UCSD-AML1 (cell line): ENCODE measurements around the gene LOXHD1.

Source experiments
- DNase-seq: peaks from one replicate; lab custom pipeline; 2025; ENCODE audit not compliant: unreplicated experiment; lab: John Stamatoyannopoulos, UW

LOXHD1 gene

DNA sequence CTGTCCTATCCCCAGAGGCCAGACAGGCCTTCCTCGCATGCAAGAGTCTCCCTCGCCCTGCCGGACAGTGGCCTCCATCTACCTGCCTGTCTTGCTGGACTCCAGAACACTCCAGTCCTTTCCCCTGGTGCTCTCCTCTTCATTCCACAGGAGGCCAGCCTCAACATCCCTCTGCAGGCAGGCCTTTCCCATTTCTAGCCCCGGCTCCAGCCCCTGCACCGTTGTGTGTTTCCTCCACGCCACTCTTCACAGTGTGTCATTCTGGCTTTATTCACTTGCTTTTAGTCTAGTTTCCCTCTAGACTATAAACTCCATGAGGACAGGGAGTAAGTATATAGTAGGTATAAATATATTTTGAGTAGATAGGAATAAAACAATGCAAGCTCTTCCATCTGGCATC lies 81.2 kb downstream of the LOXHD1 start:
- DNase-seq, result no peak

- no peak for DNase-seq
Observed at GRCh38 chr18:46574743-46575115, 82.3 kb downstream of the LOXHD1 start.

DNA sequence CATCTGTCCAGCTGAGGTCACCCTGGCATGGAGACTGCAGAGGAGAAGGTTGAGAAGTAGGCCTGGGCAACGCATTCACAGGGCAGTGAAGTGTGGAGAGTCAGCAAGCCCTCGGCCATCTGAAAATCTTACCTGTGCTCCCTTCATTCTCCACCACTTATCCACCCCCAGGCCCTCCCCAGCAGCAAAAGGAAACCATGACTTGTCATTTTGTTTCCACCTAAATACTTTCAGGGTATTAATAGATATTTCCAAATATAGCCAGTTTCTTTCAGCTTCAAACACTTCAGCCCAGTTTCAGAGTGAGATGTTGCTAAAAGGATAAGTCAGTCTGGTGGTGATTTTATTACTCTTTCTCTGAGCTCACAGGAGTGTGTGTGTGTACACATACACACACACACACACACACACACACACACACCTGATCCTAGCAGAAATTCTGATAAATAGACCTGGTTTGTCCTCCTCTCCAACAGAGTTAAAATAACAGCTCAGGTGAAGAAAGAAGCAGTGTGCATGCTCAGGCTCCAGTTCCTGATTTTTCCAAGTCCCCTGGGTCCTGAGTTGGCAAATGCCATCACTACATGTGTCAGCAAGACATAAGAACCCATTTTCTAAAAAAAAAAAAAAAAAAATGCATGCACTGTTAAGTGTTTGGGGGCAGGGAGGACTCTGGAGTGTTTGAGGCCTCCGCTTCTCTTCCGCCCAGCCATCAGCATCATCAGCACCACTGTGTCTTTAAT lies 82.8 kb downstream of the LOXHD1 start:
- DNase-seq, result no peak

GRCh38 chr18:46573156-46573555 lies 83.9 kb downstream of the LOXHD1 start:
- no peak for DNase-seq

DNA sequence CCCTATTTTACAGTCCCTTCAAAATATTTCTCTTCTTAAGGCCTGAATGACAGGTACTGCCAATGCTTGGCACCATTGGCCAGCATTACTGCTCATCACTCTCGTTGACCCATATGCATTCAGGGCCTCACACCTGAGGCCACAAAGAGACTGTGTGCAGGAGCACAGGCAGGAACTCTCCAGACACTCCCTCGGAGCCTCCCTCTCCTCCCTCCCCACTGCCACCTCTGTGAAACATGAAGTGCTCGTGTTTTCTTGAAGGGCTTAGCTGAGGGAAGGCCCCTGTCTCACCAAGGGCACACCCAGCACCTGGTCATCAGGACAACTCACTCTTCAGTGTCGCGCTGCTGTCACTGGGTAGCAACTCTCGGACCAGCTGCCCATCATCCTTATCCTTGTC lies 85.3 kb downstream of the LOXHD1 start:
- DNase-seq, result no peak

DNA sequence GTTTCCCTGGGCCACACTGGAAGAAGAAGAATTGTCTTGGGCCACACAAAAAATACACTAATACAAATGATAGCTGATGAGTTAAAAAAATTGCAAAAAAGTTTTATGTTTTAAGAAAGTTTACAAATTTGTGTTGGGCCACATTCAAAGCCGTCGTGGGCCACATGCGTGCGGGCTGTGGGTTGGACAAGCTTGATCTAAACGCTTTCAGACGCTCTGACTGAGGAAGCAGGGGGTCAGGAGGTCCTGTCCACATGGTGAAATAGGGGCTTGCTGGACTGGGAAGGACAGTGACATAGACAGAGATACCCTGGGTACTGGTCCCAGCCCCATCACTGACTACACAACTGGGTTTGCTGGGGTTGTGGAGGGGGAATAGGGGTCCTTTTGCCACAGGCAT lies 86.4 kb downstream of the LOXHD1 start:
- DNase-seq, result no peak

- DNase-seq, result no peak
Observed at GRCh38 chr18:46570134-46570533, 86.9 kb downstream of the LOXHD1 start.

GRCh38 chr18:46569211-46569610 lies 87.8 kb downstream of the LOXHD1 start:
- no peak for DNase-seq

- no peak for DNase-seq
Observed at GRCh38 chr18:46567196-46567595, 89.8 kb downstream of the LOXHD1 start.

GRCh38 chr18:46566111-46566510 lies 90.9 kb downstream of the LOXHD1 start:
- DNase-seq, result no peak

GRCh38 chr18:46565256-46565655 lies 91.8 kb downstream of the LOXHD1 start:
- no peak for DNase-seq

- DNase-seq, result no peak
Observed at GRCh38 chr18:46563317-46563716, 93.7 kb downstream of the LOXHD1 start.

DNA sequence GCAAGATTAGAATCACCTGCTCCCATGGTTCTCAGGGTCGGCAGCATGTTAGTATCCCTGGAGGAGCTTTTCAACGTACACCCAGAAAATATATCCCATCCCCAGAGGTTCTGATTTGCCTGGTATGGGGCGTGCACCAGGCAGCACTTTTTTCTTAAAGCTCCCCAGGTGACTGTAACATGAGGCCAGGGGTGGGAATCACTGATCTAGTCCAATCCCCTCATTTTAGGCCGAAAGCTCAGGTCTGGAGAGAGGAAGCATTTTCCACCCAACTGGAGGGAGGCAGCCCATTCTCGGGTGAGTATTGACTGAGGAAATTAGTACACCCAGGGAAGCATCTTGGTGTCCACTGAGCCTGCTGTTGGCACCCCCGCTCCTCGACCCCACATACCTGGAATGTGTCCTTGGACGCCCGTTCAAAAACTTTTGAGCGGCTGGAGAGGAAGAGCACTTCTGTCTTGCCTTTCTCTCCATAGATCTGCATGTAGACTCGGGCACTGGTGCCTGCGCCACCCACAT lies 94.3 kb downstream of the LOXHD1 start:
- DNase-seq, result no peak

DNA sequence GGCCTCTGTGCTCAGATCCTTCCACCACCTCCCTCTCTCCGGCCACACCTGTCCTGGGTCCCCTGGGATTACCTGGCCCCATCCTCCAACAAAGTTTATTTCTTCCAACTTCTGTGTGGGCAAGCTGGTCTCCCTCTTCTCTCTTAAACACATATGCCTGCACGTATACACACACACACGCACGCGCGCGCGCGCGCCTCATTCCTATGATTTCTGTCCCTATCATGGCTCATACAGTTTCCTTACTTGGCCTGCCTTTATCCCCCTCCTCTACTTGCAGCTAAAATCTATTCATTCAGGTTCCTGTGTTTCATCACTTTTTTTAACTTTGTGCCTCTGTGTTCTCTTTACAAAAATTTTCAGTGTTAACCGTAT lies 96.4 kb downstream of the LOXHD1 start:
- no peak for DNase-seq

GRCh38 chr18:46559946-46560670 lies 96.9 kb downstream of the LOXHD1 start:
- DNase-seq, result no peak

DNA sequence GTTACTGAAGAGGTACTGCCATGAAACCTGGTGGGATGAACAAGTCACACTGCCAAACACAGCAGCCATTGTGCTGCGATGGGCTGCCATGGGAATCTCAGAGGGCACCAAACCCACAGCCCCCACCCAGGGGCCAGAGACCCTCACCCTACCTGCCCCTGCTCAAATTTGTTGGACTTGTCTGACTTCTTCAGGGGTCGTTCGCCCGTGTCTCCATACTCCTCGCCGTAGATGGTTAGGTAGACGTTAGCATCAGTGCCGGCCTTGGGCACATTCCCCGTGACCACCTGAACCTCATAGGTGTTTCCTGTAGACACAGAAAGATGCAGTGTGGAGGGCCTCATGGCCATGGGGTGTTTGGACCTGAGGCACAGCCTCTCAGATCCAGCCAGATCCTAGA lies 97.7 kb downstream of the LOXHD1 start:
- no peak for DNase-seq

DNA sequence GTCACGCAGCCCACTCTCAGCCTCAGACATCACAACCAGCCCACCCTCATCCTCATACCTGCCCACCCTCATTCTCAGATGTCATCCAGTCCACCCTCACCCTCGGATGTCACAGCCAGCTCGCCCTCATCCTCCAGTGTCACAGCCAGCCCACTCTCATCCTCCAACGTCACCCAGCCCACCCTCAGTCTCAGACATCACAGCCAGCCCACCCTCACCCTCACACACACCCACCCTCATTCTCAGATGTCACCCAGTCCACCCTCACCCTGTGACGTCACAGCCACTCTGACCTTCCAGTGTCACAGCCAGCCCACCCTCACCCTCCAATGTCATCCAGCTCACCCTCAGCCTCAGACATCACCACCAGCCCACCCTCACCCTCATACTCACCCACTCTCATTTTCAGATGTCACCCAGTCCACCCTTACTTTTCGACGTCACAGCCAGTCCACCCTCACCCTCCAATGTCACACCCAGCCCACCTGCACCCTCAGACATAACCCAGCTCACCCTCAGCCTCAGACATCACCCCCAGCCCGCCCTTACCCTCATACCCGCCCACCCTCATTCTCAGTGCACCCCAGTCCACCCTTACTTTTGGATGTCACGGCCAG lies 100.3 kb downstream of the LOXHD1 start:
- no peak for DNase-seq

GRCh38 chr18:46555724-46556123 lies 101.3 kb downstream of the LOXHD1 start:
- peak; percentile 59 for DNase-seq

- DNase-seq, result no peak
Observed at GRCh38 chr18:46555213-46555612, 101.8 kb downstream of the LOXHD1 start.

GRCh38 chr18:46554406-46555080 lies 102.5 kb downstream of the LOXHD1 start:
- no peak for DNase-seq

DNA sequence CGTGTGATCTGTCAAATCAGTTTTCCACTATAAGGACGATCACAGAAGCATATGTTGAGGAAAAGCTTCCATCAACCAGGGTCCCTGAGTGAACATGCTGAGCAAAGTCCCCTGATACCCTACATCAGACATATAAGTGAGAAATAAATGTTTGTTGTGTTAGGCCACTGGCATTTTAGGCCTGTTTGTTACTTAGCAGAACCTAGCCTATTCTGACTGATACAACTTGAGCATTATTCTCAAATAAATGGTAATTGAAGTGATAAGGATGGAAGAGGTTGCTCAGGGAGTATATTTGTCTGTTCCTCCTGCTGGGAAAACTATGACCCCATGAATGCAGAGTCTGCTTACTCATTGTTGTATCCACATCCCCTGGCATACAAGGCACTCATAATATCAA lies 106.4 kb downstream of the LOXHD1 start:
- no peak for DNase-seq

GRCh38 chr18:46547520-46547919 lies 109.5 kb downstream of the LOXHD1 start:
- DNase-seq, result no peak
